B cell (primary cell): ENCODE measurements around the gene MLEC.

Source experiments
- EZH2 ChIP-seq: IDR thresholded peaks from 2 replicates; pipeline ENCODE4 v1.6.1; 2012; ENCODE audit warnings: borderline replicate concordance, low read depth, mild to moderate bottlenecking, moderate library complexity, low read length; ENCODE audit not compliant: insufficient read depth, poor library complexity, severe bottlenecking
- TF ChIP-seq, protein P1 (sequence below): fragments of 200-600 bp; IDR thresholded peaks from one replicate; pipeline ENCODE4 v1.8.0; 2022; ENCODE audit warnings: antibody characterized with exemption, mild to moderate bottlenecking

DNA sequence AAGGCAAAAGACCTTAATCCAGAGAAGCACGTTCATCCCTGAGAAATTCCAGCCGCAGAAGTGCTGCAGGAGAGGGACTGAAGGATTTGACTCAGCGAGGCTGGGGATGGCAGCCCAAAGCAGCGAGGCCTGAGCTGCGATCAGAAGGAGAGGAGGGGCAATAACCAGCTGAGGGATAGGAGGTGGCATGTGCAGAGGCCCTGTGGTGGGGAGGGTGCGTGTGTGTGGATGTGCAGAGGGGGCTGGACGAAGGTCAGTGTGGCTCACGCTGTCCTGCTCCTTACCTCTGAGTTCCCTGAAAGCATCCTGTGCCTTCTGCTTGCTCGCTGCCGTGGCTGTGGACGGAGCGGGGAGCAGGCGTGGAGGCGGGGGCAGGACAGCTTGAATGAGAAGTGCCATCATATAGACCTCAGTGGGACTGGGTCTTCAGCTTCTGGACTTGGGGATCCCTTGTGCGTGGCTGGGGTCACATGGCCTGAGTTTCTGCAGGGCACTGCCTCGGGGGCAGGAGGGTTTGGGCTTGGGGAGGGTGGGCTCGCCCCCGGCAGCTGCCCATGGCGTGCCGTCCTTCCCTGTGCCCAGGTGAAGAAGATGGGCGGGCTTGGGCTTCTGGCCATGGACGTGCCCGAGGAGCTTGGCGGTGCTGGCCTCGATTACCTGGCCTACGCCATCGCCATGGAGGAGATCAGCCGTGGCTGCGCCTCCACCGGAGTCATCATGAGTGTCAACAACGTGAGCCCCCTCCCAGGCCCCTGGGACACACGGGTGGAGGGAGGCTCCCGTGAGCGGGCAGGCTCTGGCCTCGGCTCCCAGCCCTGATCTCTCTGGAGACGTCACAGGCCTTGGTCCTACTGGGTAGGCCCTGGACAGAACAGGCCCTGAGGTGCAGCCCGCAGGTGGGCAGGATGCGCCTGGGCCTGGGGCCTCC, 49.7 kb downstream of the MLEC start:
- TF ChIP-seq, protein P1, sequence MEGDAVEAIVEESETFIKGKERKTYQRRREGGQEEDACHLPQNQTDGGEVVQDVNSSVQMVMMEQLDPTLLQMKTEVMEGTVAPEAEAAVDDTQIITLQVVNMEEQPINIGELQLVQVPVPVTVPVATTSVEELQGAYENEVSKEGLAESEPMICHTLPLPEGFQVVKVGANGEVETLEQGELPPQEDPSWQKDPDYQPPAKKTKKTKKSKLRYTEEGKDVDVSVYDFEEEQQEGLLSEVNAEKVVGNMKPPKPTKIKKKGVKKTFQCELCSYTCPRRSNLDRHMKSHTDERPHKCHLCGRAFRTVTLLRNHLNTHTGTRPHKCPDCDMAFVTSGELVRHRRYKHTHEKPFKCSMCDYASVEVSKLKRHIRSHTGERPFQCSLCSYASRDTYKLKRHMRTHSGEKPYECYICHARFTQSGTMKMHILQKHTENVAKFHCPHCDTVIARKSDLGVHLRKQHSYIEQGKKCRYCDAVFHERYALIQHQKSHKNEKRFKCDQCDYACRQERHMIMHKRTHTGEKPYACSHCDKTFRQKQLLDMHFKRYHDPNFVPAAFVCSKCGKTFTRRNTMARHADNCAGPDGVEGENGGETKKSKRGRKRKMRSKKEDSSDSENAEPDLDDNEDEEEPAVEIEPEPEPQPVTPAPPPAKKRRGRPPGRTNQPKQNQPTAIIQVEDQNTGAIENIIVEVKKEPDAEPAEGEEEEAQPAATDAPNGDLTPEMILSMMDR, result no peak
- no peak for TF ChIP-seq EZH2
